Vagina (tissue), 2 donors: ENCODE data around the gene STX5. TPM values are rescaled to one million over a fixed set of nuclear protein-coding genes. Genes with fewer than 3 reads are reported as not detected.
A peak's percentile ranks its signal among the peaks of the same experiment; 100 is the strongest.

Experiments
- microRNA-seq: library from miRNA; unstranded; fragments of <30 nt; microRNA quantifications from one replicate; pipeline ENCODE4, GENCODE V29; 2017; ENCODE audit warnings: borderline number of aligned reads, borderline replicate concordance
- small RNA-seq: library from RNA; depleted of rRNA; stranded (forward); fragments of <200 nt; gene quantifications from one replicate; pipeline ENCODE3, GENCODE V24; 2016
- total RNA-seq: library from RNA; depleted of rRNA; stranded (reverse); fragments of >200 nt; gene quantifications from one replicate; pipeline ENCODE4 v1.2.3, GENCODE V29; 2016

The STX5 gene
- total RNA-seq, 1 donor from 2014 or later, result 35.6 TPM

Small RNA genes lying within 50 kb of the gene (microRNA-seq; reads per million reads assigned to microRNA genes)
- gene MIR6514 (not detected), gene MIR6748 (not detected)

Small RNA genes lying within 50 kb of the gene (small RNA-seq; reads per million reads assigned to genes)
- gene MIR6514 (not detected), gene RF00099 (not detected), gene RNU6-118P (not detected), gene SNORD22 (not detected), gene SNORD26 (not detected), gene SNORD27 (not detected), gene SNORD28 (not detected), gene SNORD30 (957 reads per million, percentile 99 among the genes with 10 or more reads in this experiment)

Other genes with a start within 250 kb of the STX5 start
- gene TUT1, start 240.5 kb downstream of the STX5 start, total RNA-seq, result 12.0 TPM
- 96.3 TPM for gene MTA2, start 230.2 kb downstream of the STX5 start, total RNA-seq
- gene EML3, start 219.3 kb downstream of the STX5 start, total RNA-seq, result 69.0 TPM
- gene ROM1, start 218.8 kb downstream of the STX5 start, total RNA-seq, result 6.1 TPM
- 41.7 TPM for gene B3GAT3, start 210.1 kb downstream of the STX5 start, total RNA-seq
- gene GANAB, start 185.4 kb downstream of the STX5 start, total RNA-seq, result 129 TPM
- gene INTS5, start 178.7 kb downstream of the STX5 start, total RNA-seq, result 16.2 TPM
- 44.2 TPM for gene C11orf98, start 166.8 kb downstream of the STX5 start, total RNA-seq
- gene CSKMT, start 166.7 kb downstream of the STX5 start, total RNA-seq, result 28.7 TPM
- 6.9 TPM for gene UQCC3, start 160.4 kb downstream of the STX5 start, total RNA-seq
- gene LBHD1, start 159.8 kb downstream of the STX5 start, total RNA-seq, result 6.9 TPM
- 216 TPM for gene UBXN1, start 153.0 kb downstream of the STX5 start, total RNA-seq
- 45.2 TPM for gene LRRN4CL, start 142.5 kb downstream of the STX5 start, total RNA-seq
- gene BSCL2, start 124.6 kb downstream of the STX5 start, total RNA-seq, result 74.9 TPM
- gene GNG3, start 124.4 kb downstream of the STX5 start, total RNA-seq, result 2.5 TPM
- 30.7 TPM for gene HNRNPUL2, start 104.6 kb downstream of the STX5 start, total RNA-seq
- gene TTC9C, start 103.6 kb downstream of the STX5 start, total RNA-seq, result 18.7 TPM
- 6.1 TPM for gene ZBTB3, start 77.9 kb downstream of the STX5 start, total RNA-seq
- gene POLR2G, start 70.5 kb downstream of the STX5 start, total RNA-seq, result 52.8 TPM
- gene TAF6L, start 60.7 kb downstream of the STX5 start, total RNA-seq, result 24.8 TPM
- 61.9 TPM for gene TMEM179B, start 44.6 kb downstream of the STX5 start, total RNA-seq
- gene TMEM223, start 40.0 kb downstream of the STX5 start, total RNA-seq, result 19.6 TPM
- gene NXF1, start 26.6 kb downstream of the STX5 start, total RNA-seq, result 64.1 TPM
- gene TEX54, start 790 bp upstream of the STX5 start, total RNA-seq, result not detected
- gene WDR74, start 7.5 kb upstream of the STX5 start, total RNA-seq, result 51.8 TPM
- gene SLC3A2, start 48.8 kb upstream of the STX5 start, total RNA-seq, result 169 TPM
- not detected for gene CHRM1, start 89.3 kb upstream of the STX5 start, total RNA-seq
- not detected for gene SLC22A6, start 152.9 kb upstream of the STX5 start, total RNA-seq
- not detected for gene SLC22A8, start 183.8 kb upstream of the STX5 start, total RNA-seq